GM19468 (cell line): Measurements from ENCODE around the gene ITPA.
"Not testable (repeated sequence)": the region's sequence is repeated elsewhere in the genome, so short reads cannot be mapped to it uniquely, and the experiment has no call there.

Experiments used
- ATAC-seq: cut with Tn5 transposase; IDR thresholded peaks from one replicate; pipeline ENCODE4 v1.9.1; 2021; ENCODE audit warnings: mild to moderate bottlenecking, moderate library complexity, moderate number of reproducible peaks; ENCODE audit not compliant: unreplicated experiment; ENCODE audit errors: extremely low read depth

ITPA gene

DNA sequence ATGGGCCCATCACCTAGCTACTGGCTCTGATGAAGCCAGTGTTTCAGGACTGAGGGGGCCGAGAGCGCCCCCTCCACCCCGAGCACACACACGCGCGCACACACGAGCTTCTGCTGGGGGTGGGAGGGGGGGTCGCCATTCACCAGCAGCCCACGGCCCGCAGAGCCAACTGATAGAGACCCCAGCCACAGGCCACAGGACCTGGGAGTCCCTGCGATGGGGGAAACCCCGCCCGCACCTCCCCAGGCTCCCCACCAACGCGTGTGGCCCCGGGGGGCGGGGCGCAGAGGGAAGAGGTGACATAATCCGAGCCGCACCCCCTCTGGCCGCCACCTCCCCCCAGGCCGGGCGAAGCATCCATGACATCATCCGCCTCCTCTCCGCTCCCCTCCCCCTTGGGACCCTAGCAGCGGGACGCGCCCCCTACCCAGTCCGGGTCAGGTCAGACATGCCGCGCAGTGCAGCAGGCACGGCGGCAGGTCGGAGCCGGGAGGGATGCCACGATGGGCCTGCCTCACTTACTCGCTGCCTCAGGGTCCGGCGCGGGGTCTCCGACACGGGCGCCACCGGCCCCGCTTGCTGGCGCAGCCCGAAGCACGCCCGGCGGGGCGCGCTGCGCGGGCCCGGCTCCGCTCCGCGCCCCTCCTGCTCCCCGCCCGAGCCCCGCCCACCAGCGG lies 36.2 kb upstream of the ITPA start, which contains the start of gene LZTS3:
LZTS3 (minus strand) TSS at position 617 of the 677 bp plus-strand sequence. CDS start 6,386 bp downstream, outside the sequence.
- no peak for ATAC-seq

DNA sequence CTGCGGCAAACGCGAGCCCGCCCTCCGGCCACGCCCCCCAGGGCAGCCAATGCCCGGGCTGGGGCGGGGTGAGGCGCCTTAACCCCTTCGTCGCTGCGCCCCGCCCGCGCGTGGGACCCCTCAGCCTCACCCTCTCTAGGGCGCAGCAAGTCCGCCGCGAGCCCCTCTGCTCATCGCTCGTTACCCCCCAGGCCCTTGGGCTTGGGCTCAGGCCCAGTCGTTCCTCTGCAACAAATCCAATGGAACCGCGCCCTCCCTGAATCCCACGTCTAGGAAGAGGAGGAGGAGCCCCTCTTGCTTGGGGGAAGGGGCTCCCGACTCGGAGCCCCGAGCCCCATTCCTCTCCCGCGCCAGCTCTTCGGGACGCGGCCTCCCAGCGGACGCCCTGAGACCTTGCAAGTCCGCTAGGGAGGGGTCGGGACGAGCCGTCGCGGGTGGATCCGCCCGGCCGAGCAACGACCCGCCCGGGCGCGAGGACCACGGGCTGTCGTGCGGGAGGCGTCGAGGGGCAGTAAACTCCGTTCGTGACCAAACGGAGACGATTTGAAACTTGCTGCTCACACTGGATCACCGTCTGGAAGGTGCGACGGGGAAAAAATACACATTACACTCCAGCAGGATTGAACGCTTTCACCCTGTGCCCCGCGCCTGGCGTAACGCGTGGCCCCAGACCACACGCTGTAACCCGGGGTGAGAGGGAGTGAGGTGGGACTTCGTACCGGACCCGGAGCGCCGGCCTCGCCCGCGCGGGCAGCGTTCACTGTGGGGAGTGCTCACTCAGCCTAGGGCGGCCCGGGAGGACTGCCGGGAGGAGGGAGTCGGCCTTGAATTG lies 35.5 kb upstream of the ITPA start:
- ATAC-seq: peak; percentile 54

DNA sequence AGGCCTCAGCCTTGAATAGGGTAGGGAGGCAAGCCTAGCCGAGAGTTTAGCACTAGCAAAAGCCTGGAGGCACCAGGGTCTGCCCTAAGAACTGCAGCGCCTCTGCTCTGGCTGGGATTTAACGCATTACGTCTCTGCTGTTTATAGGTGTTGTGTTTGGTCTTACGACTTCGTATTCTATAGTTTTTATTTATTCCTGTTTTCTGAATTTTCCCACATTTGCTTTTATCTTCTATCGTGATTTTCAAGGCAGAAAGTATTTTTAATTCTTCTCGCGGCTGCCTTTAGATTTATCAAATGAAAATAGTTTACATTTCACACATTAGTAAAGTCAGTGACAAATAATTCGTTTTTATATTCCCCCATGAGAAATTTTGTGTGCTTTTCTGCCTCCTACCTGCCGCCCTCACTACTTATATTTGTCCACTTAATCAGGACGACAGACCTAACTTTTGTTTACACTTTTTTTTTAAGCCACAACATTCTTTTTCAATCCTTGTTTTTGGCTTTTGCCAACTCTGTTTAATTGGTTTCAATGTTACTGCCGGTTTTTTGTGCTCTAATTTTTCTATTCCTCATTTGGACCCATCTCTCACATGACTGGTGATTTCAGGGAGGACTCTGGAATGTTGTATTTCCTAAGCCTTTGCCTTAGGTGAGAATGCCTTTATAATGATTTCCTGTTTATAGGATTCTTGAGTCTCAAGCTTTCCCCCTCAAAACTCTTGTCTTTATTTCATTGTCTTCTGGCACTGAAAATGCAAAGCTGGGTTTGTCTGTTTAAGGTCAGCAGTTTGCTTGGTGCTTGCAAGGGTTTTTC lies 34.6 kb upstream of the ITPA start:
- ATAC-seq: no peak

DNA sequence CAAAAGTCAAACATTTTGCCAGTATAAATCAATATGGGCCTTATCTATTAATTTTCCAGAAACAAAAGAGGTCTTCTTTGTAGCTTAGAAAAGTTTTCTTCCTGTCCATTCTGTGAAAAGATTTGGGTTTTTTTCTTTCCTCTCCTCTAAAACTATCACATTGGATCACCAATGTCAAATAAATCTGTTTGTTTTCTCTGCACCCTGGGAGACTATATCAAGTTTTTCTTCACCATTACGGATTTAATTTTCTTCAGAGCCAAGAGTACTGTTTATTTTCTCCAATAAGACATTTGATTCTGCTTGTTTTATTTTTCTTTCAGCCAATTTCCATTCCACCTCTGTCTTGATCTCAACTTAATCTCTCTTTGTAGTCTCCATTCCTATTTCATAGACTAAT lies 34.0 kb upstream of the ITPA start:
- ATAC-seq: no peak

DNA sequence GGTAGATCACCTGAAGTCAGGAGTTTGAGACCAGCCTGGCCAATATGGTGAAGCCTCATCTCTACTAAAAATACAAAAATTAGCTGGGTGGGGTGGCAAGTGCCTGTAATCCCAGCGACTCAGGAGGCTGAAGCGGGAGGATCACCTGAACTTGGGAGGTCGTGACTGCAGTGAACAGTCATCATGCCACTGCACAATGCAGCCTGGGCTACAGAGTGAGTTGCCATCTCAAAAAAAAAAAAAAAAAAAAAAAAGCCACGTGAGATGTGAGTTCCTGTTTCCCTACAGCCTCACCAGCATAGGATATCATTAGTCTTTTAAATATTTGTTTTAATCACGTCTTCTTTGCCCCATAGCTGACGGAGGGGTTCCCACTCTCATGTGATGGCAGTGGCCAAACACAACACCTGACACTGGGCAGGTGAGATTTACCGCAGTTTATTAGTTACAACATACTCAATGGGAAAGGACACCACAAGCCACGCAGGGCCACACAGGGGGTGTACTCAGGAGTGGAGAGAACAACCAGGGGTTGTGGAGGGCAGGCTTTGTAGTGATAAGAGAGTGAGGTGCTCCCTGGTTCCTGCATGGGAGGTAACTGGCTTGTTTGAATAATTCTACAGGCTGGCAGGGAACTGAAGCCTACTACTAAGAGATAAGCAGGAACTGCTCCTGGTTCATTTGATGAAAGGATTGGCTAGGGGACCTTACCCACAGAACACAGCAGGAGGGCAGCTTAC lies 31.4 kb upstream of the ITPA start:
- no peak for ATAC-seq

DNA sequence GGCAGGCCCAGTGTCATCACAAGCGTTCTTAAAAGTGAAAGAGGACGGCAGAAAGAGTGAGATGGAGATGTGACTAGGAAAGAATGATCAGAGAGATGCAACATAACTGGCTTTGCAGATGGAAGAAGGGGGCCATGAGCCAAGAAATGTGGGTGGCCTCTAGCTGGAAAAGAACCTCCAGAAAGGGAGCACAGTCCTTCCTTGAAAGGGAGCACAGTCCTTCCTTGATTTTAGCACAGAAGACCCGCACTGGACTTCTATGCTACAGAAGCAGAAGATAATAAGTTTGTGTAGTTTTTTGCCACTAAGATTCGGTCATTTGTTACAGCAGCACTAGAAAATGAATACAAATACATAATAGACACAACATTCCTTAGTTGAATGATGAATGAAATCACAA lies 29.0 kb upstream of the ITPA start:
- ATAC-seq: no peak

DNA sequence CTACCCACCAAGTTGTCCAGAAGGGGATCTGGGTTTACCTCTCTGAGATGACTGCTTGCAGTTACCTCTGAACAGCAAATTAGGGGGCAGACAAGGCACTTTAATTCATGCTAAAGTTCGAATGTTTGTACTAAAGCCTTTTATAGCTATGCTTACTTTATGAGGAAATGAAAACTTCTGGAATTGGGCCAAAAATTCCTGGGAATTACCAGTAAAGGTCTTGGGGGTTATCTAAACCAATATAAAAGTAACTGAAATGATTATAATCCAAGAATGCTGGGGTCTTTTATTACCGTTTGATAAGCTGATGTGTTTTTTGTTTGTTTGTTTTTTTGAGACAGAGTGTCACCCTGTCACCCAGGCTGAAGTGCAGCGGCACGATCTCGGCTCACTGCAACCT lies 28.0 kb upstream of the ITPA start:
- ATAC-seq: no peak

DNA sequence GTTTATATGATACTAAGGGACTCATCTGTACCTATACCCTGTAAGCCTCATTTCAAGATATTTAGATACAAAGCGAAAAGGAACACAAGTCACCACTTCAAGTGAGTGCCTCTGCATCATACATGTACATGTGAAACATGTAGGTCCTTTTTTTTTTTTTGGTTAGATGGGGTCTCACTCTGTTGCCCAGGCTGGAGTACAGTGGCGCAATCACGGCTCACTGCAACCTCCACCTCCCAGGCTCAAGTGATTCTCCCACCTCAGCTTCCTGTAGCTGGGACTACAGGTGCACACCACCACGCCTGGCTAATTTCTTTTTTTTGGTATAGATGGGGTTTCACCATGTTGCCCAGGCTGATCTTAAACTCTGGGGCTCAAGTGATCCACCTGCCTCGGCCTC lies 26.9 kb upstream of the ITPA start:
- ATAC-seq: not testable (repeated sequence)

DNA sequence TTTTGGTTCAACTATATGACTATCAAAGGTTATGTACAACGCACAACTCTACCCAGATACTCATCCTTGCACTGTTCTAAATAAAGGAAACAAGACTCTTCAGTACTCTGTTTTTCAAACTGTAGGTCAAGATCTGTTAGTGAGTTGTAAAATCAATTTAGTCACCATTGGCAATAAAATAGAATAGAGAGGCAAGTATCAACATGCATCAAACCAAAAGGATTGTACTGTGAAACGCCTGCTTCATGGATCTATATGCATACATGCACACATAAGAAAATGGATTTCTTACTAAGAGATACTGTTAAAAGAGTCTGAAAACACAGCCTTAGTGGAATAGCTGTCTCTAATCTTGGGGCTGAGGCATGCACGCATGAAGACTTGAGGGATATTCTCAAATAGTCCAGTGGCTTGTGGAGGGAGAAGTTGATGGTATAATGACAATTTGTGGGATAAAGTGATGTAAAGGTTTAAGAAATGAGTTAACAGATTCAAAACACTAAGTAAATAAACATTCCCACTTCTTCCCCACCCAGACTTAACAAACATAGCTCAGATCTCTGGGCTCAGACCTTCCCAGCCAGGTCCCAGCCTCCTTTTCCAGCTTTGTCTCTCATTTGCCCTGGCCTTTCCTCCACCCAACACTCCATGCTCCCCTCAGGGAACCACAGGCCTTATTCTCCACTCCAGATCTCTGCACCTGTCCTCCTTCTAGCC lies 25.2 kb upstream of the ITPA start:
- ATAC-seq: no peak

DNA sequence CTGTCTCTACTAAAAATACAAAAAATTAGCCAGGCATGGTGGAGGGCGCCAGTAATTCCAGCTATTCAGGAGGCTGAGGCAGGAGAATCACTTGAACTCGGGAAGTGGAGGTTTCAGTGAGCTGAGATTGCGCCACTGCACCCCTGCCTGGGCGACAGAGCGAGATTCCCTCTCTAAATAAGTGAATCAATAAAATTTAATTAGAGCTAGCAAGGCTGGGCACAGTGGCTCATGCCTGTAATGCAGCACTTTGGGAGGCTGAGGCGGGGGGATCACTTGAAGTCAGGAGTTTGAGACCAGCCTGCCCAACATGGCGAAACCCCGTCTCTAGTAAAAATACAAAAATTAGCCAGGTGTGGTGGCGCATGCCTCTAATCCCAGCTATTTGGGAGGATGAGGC lies 21.4 kb upstream of the ITPA start:
- ATAC-seq: not testable (repeated sequence)

DNA sequence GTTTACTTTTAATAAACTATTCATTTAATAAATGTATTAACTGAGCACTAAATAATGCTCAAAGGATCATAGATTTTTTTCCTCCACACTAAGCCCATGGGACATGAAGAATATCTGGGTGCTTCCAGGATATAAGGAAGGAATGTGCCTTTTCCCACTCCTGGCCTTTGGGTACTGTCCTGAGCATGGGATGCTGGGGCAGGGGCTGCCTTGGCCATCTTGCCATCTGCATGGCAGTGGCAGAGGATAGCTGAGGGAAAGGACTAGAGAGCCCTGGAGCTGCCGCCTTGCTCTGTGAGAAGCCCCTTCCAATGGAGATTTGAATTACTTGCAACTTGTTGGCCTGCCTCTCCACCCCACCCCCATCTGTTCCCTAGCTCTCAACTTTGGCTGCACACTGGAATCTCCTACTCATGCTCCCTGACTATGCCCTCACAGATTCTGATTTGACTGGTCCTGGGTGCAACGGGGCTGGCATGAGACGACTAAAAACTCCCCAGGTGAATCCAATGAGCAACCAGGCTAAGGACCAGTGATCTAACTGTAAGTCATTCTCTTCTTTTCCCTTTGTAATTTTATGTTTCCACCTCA lies 20.4 kb upstream of the ITPA start:
- ATAC-seq: no peak

DNA sequence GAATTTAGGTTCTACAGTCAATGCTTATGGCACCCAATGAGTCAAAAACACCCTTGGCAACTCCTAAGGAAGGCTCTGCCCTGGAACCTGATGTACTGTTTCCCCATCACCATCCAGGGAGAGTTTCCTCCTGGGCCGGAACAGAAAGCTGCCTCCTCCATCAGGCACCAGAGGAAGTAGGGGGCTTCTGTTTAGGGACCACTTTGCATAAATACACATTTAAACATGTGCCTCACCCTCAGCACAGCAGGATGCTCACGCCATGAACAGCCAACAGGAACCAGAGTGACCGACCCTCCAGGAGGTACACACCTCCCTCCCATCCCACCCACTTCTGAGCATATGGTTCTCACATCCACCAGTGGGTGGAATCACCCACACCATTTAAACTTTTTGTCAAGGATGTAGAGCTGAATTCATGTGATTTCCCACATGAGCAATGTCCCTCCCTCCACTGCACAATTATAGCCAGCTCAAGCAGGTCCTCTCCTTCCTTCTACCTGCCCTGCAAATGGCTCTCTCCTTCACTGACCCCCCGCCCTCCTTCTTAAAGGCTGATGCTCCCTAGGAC lies 19.7 kb upstream of the ITPA start:
- no peak for ATAC-seq

DNA sequence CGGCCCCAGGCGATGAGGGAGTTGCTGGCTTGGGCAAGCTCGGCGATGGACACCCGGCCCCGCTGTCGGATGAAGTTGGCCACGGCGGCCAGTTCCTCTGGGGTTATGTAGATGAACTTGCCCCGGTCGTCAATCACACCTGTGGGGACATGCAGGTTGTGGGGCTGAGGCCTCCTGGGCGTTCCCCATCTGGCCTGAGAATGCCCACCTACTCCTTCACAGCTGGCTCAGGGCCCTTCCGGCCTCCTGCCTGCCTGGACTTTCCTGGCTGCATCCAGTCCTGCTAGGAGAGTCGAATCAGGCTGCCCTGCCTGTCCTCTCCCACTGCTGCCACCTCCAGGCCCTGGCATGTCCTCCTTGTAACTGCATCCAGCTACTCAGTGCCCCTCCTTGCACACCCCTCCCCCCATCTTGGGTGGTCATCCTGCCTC lies 18.6 kb upstream of the ITPA start:
- no peak for ATAC-seq

DNA sequence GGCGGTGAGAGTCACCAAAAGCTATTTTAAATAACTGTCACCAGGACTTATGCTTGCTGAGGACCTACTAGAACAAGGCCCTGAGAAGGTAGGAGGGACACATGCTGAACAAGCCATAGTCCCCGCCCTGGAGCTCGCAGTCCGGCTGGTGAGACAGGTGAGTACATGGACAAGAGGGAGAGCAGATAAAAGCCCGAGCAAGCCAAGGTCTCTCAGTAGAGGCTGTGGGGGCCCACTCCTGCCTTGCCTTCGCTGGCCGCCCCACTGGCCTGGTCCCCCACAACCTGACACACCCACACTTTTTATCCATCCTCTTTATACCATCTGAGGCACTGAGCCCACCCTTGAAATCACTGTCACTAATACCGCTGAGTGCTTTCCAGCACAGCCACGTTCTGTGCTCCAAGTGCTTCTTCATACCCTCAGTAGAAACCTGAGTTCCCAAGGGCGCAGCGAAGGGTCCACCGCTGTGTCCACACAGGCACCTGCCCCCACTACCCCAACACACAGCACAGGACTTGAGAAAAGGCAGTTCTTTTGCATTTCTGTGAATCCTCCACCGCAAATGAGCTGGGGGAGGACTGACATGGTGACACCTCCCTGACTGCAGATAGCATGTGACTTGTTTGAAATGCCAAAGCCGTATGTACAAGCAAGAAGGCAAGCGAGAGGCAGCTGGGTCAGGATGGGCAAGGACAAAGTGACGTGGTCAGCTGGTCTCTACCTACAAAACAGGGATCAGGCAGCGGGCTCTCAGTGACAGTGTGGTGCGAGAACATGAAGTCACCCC lies 16.9 kb upstream of the ITPA start:
- no peak for ATAC-seq

DNA sequence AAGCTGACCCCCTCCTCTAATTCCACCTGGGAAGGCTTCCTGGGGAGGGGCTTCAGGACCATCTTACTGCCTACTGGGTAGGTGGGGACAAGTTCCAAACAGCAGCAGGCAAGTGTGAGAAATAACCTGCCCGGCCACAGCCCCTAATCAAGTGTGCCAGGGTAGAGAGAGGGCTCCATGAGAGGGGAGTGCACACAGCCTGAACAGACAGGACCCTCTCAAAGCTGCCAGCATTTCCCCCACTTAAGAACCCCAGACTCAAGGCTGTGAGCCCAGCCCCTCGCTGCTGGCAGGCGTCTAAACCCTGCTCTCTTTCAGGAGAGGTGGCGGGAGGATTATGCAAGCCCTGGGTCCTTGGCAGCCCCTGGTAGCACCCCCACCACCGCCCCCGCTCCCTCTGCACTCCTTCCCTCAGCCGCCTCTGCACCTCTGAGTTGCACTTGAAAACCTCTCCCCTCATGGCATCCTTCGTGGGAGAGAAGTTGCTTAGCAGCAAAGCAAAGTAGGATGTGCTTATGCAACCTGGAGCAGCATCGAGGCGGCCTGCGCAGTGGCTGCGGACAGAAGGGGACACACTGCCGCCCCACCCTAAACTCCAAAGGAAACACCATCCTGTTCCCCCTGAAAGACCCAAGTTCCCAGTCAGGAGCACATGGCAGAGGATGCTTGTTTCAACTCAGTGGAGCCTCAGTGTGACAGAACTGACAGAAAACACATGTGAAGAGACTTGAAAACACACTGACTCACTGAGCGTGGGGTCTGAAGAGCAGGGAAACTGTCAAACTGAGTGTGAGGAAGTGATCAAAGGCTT lies 15.3 kb upstream of the ITPA start:
- ATAC-seq: no peak

DNA sequence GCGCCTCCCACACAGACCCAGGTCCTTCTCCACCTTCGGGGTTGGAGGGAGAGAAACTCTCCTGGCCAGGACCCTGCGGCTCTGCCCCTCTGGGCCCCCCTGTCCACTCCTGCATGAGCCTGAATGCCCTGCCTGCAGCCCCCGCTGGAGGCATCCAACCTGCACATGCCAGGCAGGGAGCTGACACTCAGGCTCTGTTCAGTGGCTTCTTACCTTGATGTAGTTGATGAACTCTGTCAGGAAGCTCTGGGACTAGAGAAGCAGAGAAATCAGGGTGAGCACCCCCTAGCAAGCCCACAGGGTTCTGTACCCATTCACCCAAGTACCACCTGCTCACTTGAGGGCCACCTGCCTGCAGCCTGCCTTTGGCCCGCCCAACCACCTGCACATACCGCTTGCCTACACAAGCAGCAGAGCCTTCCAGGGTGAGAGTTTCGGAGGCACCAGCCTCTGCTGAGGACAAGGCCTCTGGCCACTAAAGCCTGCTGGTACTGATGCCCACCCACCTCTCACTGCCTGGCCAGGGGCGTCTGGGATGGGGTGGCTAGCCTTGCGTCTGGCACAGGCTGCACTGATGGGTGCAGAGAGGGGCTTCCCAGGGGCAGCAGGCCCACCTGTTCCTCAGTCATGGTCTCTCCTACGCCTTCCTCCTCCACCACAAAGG lies 14.5 kb upstream of the ITPA start:
- ATAC-seq: no peak
